T-cell (primary cell): ENCODE results near the gene MYMX. TPM values are rescaled to one million over a fixed set of nuclear protein-coding genes. Genes with fewer than 3 reads are reported as not detected.
"Not testable (repeated sequence)": the region's sequence is repeated elsewhere in the genome, so short reads cannot be mapped to it uniquely, and the experiment has no call there.

Experiments used
- ATAC-seq, 4 experiments: fragments of 200-7000 bp in 3 of 4; fragments of 150-1000 bp in 1 of 4; cut with Tn5 transposase; replicated peaks in 1 of 4; 1 replicate in 3 of 4; 2 replicates in 1 of 4; pipeline ENCODE4 v1.10.0; 2021; ENCODE audit warnings: moderate library complexity in 3 of 4, mild to moderate bottlenecking in 2 of 4, moderate number of reproducible peaks in 1 of 4
- CTCF ChIA-PET, 2 donors: fragments of 300-600 bp; sonication (Branson Sonifier 250); formaldehyde crosslinking; loops; one replicate each; lab custom pipeline; 2022; ENCODE audit warnings: antibody characterized with exemption in 2 of 2; lab: Charles Lee
- POLR2A ChIA-PET, 2 donors: fragments of 300-600 bp; sonication (Branson Sonifier 250); formaldehyde crosslinking; loops; one replicate each; lab custom pipeline; 2022; ENCODE audit warnings: antibody characterized with exemption in 2 of 2; lab: Charles Lee
- DNase-seq, 35 experiments: peaks; one replicate each; pipeline versions ENCODE4 v3.0.0 to v3.0.0-alpha.2; 2013 to 2023
- H3K27ac ChIP-seq: one replicate; pipeline ENCODE4 v1.5.1; 2013; ENCODE audit warnings: low read length
- H3K27me3 ChIP-seq, 2 experiments: replicated peaks in 1 of 2; 1 replicate in 1 of 2; 2 replicates in 1 of 2; pipeline versions ENCODE4 v1.6.1 to v1.7.0; 2013; ENCODE audit warnings: low read length in 1 of 2, mixed read lengths in 1 of 2; ENCODE audit not compliant: control insufficient read depth in 2 of 2, insufficient read depth in 2 of 2; ENCODE audit errors: extremely low read depth in 1 of 2
- H3K36me3 ChIP-seq, 2 donors: 1 replicate in 1 of 2; 2 replicates in 1 of 2; pipeline versions ENCODE4 v1.6.1 to v1.7.0; 2013; ENCODE audit warnings: low read length in 1 of 2; ENCODE audit not compliant: control insufficient read depth in 2 of 2, insufficient read depth in 1 of 2; ENCODE audit errors: extremely low read depth in 1 of 2
- H3K4me1 ChIP-seq, 2 experiments: 1 replicate in 1 of 2; 2 replicates in 1 of 2; pipeline versions ENCODE4 v1.6.1 to v1.7.0; 2013; ENCODE audit warnings: low read length in 2 of 2, mixed read lengths in 1 of 2; ENCODE audit not compliant: insufficient read depth in 2 of 2, control insufficient read depth in 1 of 2; ENCODE audit errors: extremely low read depth in 1 of 2
- H3K4me3 ChIP-seq, 2 donors: 1 replicate in 1 of 2; 2 replicates in 1 of 2; pipeline versions ENCODE4 v1.5.1 to v1.7.0; 2013; ENCODE audit warnings: mild to moderate bottlenecking in 2 of 2, low read length in 1 of 2, moderate library complexity in 1 of 2; ENCODE audit not compliant: control insufficient read depth in 1 of 2; ENCODE audit errors: extremely low read depth in 1 of 2
- H3K9me3 ChIP-seq: 2 replicates; pipeline ENCODE4 v1.7.0; 2013
- H3K27ac Mint-ChIP-seq, 2 donors: one replicate each; pipeline ENCODE4 v1.8.0; 2020 to 2021; ENCODE audit warnings: mild to moderate bottlenecking in 2 of 2, mixed read lengths in 2 of 2
- H3K27me3 Mint-ChIP-seq, 2 donors: one replicate each; pipeline ENCODE4 v1.8.0; 2021 to 2022; ENCODE audit warnings: mixed read lengths in 2 of 2
- H3K36me3 Mint-ChIP-seq: one replicate; pipeline ENCODE4 v1.8.0; 2021; ENCODE audit warnings: mixed read lengths
- H3K4me1 Mint-ChIP-seq, 3 donors: one replicate each; pipeline ENCODE4 v1.8.0; 2020 to 2022; ENCODE audit warnings: mixed read lengths in 3 of 3, mild to moderate bottlenecking in 1 of 3
- H3K4me3 Mint-ChIP-seq, 3 donors: one replicate each; pipeline ENCODE4 v1.8.0; 2020 to 2022; ENCODE audit warnings: mild to moderate bottlenecking in 3 of 3, mixed read lengths in 3 of 3, moderate library complexity in 3 of 3
- H3K9me3 Mint-ChIP-seq, 3 donors: one replicate each; pipeline ENCODE4 v1.8.0; 2020 to 2022; ENCODE audit warnings: mixed read lengths in 3 of 3
- WGBS: methylation state at CpG from one replicate; pipeline ENCODE4 v1.1.5; 2013; ENCODE audit warnings: missing lambda C conversion rate; ENCODE audit not compliant: insufficient coverage; 5-methylcytosine and 5-hydroxymethylcytosine counted together
- total RNA-seq, 35 experiments: library from RNA in 6 of 35; stranded (reverse) in 6 of 35; fragments of 120-200 nt in 1 of 35; gene quantifications; one replicate each; pipeline versions ENCODE4 v1.2.1 to v1.2.4 and lab custom pipeline; 2013 to 2026

The MYMX gene
- total RNA-seq, 5 donors from 2014 or later (not counting 1 experiment from before 2014, with no cell fraction given), result not detected

DNA sequence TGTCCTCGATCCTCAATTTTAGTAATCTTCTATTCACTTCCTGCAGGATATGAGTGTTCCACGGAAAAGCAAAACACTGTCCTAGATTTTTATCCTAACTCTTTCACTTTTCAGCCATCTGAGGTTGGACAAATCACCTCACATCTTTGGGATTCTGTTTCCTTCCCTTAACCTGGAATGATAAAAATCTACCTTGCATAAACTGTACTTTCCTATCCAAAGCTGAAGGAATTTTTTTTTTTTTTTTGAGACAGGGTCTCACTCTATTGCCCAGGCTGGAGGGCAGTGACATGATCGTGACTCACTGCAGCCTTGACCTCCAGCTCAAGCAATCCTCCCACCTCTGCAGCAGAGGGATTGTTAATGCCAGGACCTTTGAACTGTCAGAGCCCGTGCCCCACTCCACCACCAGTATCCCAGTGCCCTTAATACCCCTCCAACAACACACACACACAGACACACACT lies 37.6 kb upstream of the MYMX start:
- Histone ChIP-seq H3K36me3 (no peaks in the 10 kb centered on the region), H3K4me1 (peaks cover 0 to 12% of the 10 kb centered on the region in 2 experiments), H3K4me3 (no peak overlapping the region), H3K9me3 (no peaks in the 10 kb centered on the region), H3K27me3 (peaks cover 0 to 22% of the 10 kb centered on the region in 2 experiments), H3K27ac (no peak overlapping the region)
- Mint-ChIP-seq H3K27ac (no peak overlapping the region), H3K4me1 (peaks cover 6 to 16% (median 7%) of the 10 kb centered on the region in 3 donors), H3K27me3 (no peaks in the 10 kb centered on the region), H3K9me3 (no peaks in the 10 kb centered on the region), H3K4me3 (no peak overlapping the region), H3K36me3 (no peaks in the 10 kb centered on the region)
- ChIA-PET CTCF (interaction anchor here in 1 of 2 donors (0.7 kb wide), 1 partner anchor 159 kb away, joined by 7 read pairs; no protein-coding TSS in a partner anchor), POLR2A (interaction anchor here in 1 of 2 donors (0.7 kb wide), 1 partner anchor 663 kb away, joined by 3 read pairs; no protein-coding TSS in a partner anchor)
- DNase-seq (no peak), ATAC-seq (no peak)
- 68% methylated on average over 2 of the region's 4 CpGs for WGBS

DNA sequence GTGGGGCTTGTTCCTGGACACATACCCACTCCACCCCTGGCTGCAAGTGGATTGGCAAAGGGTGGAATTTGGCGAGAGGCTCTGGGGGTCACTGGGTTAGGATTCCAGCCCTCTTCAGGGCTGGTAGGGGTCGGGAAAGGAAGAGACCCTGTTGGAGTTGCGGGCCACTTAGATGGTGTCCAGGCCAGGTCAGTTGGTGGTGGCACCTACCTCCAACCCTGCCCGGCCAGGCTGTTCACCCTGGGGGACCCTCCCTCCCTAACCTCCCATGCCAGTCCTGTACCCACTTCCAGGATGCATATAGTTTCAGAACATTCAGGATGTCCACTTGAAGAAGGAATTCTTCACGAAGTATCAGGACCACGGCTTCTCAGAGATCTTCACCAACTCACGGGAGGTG lies 37.1 kb upstream of the MYMX start:
- WGBS, result 90% methylated on average over 2 of the region's 7 CpGs
- Mint-ChIP-seq H3K36me3 (no peaks in the 10 kb centered on the region), H3K9me3 (no peaks in the 10 kb centered on the region), H3K4me3 (no peak overlapping the region), H3K27me3 (no peaks in the 10 kb centered on the region), H3K27ac (no peak overlapping the region), H3K4me1 (peaks cover 6 to 16% (median 7%) of the 10 kb centered on the region in 3 donors)
- ChIA-PET CTCF (no interaction called here), POLR2A (interaction anchor here in 1 of 2 donors (0.6 kb wide), 1 partner anchor 89 kb away, joined by 13 read pairs; no protein-coding TSS in a partner anchor)
- Histone ChIP-seq H3K4me3 (no peak overlapping the region), H3K36me3 (no peaks in the 10 kb centered on the region), H3K4me1 (peaks cover 0 to 12% of the 10 kb centered on the region in 2 experiments), H3K9me3 (no peaks in the 10 kb centered on the region), H3K27ac (no peak overlapping the region), H3K27me3 (peaks cover 0 to 25% of the 10 kb centered on the region in 2 experiments)
- DNase-seq (no peak), ATAC-seq (no peak)

DNA sequence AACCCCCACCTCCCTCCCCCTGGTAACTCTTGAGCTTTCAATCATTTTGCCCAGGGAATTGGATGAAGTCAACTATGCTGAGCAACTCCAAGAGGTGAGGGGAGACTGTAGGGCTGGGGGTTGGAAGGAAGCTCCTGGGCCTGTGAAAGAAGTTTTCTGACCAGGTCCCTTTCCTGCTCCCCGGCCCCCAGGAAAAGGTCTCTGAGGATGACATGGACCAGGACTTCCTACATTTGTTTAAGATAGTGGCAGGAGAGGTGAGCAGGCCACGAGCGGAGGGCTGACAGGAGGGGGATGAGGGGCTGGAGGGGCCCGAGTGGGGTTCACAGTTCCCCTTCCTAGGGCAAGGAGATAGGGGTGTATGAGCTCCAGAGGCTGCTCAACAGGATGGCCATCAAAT lies 36.3 kb upstream of the MYMX start:
- POLR2A ChIA-PET, result interaction anchor here in 1 of 2 donors (0.6 kb wide), 1 partner anchor 88 kb away, joined by 13 read pairs; no protein-coding TSS in a partner anchor
- WGBS, result no CpG with 5 or more reads among the region's 4 CpGs
- no peaks in the 10 kb centered on the region for H3K9me3 ChIP-seq
- peaks cover 0 to 13% of the 10 kb centered on the region in 2 experiments for H3K4me1 ChIP-seq
- peaks cover 0 to 27% of the 10 kb centered on the region in 2 experiments for H3K27me3 ChIP-seq
- ATAC-seq, result no peak
- peaks cover 10 to 16% (median 11%) of the 10 kb centered on the region in 3 donors for H3K4me1 Mint-ChIP-seq
- no peak overlapping the region for H3K4me3 ChIP-seq
- no peaks in the 10 kb centered on the region for H3K36me3 ChIP-seq
- DNase-seq, result no peak
- H3K27ac ChIP-seq, result no peak overlapping the region
- CTCF ChIA-PET, result interaction anchor here in 1 of 2 donors (0.7 kb wide), 1 partner anchor 84 kb away, joined by 3 read pairs; no protein-coding TSS in a partner anchor
- H3K27me3 Mint-ChIP-seq, result peaks cover 0 to 2% of the 10 kb centered on the region in 2 donors
- no peak overlapping the region for H3K4me3 Mint-ChIP-seq
- H3K27ac Mint-ChIP-seq, result no peak overlapping the region
- H3K36me3 Mint-ChIP-seq, result no peaks in the 10 kb centered on the region
- no peaks in the 10 kb centered on the region for H3K9me3 Mint-ChIP-seq

DNA sequence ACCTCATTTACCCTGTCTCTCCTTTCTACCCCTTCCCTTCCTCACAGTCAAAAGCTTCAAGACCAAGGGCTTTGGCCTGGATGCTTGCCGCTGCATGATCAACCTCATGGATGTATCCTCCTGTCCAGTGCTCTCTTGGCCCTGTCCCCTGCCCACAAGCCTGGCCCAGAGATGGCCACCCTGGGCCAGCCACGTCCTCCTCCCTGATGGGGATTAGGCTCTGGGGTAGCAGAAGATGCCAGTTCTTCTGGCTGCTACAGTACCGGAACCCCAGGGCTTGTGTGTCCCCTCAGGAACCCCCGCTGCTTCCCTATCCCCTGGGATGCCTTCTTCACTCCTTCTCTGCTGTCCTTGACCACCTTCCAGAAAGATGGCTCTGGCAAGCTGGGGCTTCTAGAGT lies 35.8 kb upstream of the MYMX start:
- CTCF ChIA-PET, result interaction anchor here in 1 of 2 donors (0.7 kb wide), 1 partner anchor 85 kb away, joined by 3 read pairs; no protein-coding TSS in a partner anchor

DNA sequence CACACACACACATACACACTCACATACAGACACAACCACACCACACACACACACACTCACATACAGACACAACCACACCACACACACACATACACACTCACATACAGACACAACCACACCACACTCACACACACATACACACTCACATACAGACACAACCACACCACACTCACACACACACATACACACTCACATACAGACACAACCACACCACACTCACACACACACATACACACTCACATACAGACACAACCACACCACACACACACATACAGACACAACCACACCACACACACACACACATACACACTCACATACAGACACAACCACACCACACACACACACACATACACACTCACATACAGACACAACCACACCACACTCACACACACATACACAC lies 34.9 kb upstream of the MYMX start:
- H3K27ac ChIP-seq, POLR2A ChIA-PET, H3K36me3 Mint-ChIP-seq, DNase-seq, H3K36me3 ChIP-seq, H3K27me3 Mint-ChIP-seq, H3K9me3 ChIP-seq, H3K27ac Mint-ChIP-seq, H3K4me3 Mint-ChIP-seq, H3K4me3 ChIP-seq, ATAC-seq, H3K9me3 Mint-ChIP-seq, CTCF ChIA-PET: not testable (repeated sequence)
- peaks cover 12 to 23% (median 16%) of the 10 kb centered on the region in 3 donors for H3K4me1 Mint-ChIP-seq
- H3K27me3 ChIP-seq, result peaks cover 0 to 19% of the 10 kb centered on the region in 2 experiments
- peaks cover 5 to 14% of the 10 kb centered on the region in 2 experiments for H3K4me1 ChIP-seq

More for the DNA sequence above, 35.8 kb upstream of the MYMX start:
- Mint-ChIP-seq H3K4me3 (no peak overlapping the region), H3K4me1 (peaks cover 12 to 17% (median 16%) of the 10 kb centered on the region in 3 donors), H3K9me3 (no peaks in the 10 kb centered on the region), H3K36me3 (no peaks in the 10 kb centered on the region), H3K27ac (no peak overlapping the region), H3K27me3 (peaks cover 0 to 4% of the 10 kb centered on the region in 2 donors)
- peaks cover 1 to 16% of the 10 kb centered on the region in 2 experiments for H3K4me1 ChIP-seq
- H3K27me3 ChIP-seq, result peaks cover 0 to 25% of the 10 kb centered on the region in 2 experiments
- DNase-seq (no peak), ATAC-seq (no peak)
- POLR2A ChIA-PET, result no interaction called here
- H3K4me3 ChIP-seq, result no peak overlapping the region
- no peaks in the 10 kb centered on the region for H3K9me3 ChIP-seq
- WGBS, result 88% methylated on average over 1 of the region's 4 CpGs
- no peak overlapping the region for H3K27ac ChIP-seq
- no peaks in the 10 kb centered on the region for H3K36me3 ChIP-seq

DNA sequence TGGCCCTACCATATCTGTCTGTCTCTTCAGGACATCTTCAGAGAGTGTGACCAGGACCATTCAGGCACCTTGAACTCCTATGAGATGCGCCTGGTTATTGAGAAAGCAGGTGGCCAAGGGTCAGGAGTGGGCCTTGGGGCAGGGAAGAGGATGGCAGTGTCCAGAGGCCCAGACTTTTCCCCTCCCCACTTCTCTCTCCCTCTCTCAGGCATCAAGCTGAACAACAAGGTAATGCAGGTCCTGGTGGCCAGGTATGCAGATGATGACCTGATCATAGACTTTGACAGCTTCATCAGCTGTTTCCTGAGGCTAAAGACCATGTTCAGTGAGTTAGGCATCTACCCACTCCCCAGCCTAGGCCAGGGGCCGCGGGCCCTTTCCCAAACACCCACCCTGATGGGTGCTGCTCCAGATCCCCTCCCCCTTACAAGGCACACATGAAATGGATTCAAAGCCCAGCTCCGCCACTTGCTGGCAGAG lies 33.8 kb upstream of the MYMX start:
- peaks cover 5 to 10% of the 10 kb centered on the region in 2 experiments for H3K4me1 ChIP-seq
- H3K27ac Mint-ChIP-seq, result no peak overlapping the region
- POLR2A ChIA-PET, result no interaction called here
- no peak overlapping the region for H3K4me3 ChIP-seq
- H3K36me3 Mint-ChIP-seq, result no peaks in the 10 kb centered on the region
- no peak for DNase-seq
- no peak overlapping the region for H3K27ac ChIP-seq
- peaks cover 0 to 9% of the 10 kb centered on the region in 2 donors for H3K27me3 Mint-ChIP-seq
- no peaks in the 10 kb centered on the region for H3K36me3 ChIP-seq
- H3K4me3 Mint-ChIP-seq, result no peak overlapping the region
- peaks cover 7 to 16% (median 9%) of the 10 kb centered on the region in 3 donors for H3K4me1 Mint-ChIP-seq
- peaks cover 0 to 18% of the 10 kb centered on the region in 2 experiments for H3K27me3 ChIP-seq
- no peaks in the 10 kb centered on the region for H3K9me3 ChIP-seq
- CTCF ChIA-PET, result no interaction called here
- WGBS, result 80% methylated on average over 2 of the region's 4 CpGs
- ATAC-seq, result no peak
- no peaks in the 10 kb centered on the region for H3K9me3 Mint-ChIP-seq
